ENCODE data around the gene ZSCAN20. TPM values are rescaled to one million over a fixed set of nuclear protein-coding genes. Genes with fewer than 3 reads are reported as not detected.

Gene ZSCAN20
- polyA plus RNA-seq, 1 donor from 2014 or later, result 3.3 TPM

GRCh38 chr1:33532250-33532649 is 59.8 kb downstream of the ZSCAN20 start:
- H3K9me3 ChIP-seq (ENCODE audit: low read length), result no peaks in the 10 kb centered on the region
- H3K4me3 ChIP-seq (ENCODE audit: low read length), result no peak overlapping the region
- H2AFZ ChIP-seq (ENCODE audit: low read depth, low read length), result no peak overlapping the region
- no peaks in the 10 kb centered on the region for H3K79me2 ChIP-seq (replicated peaks; ENCODE audit: insufficient read depth, low read length)
- H3K27ac ChIP-seq (ENCODE audit: low read length), result no peak overlapping the region
- no peak overlapping the region for H3K9ac ChIP-seq (ENCODE audit: low read length)
- H4K20me1 ChIP-seq (ENCODE audit: insufficient read depth), result no peaks in the 10 kb centered on the region
- H3K36me3 ChIP-seq (ENCODE audit: insufficient read depth, low read length), result peaks cover 6% of the 10 kb centered on the region
- H3K4me2 ChIP-seq (ENCODE audit: low read length), result no peak overlapping the region
- no peaks in the 10 kb centered on the region for H3K9me2 ChIP-seq (ENCODE audit: insufficient read depth, low read length)
- H3K27me3 ChIP-seq (ENCODE audit: insufficient read depth, low read depth, low read length), result no peaks in the 10 kb centered on the region
- TF ChIP-seq EP300 (conservative IDR thresholded peaks at IDR 0.05; ENCODE audit: poor library complexity, severe bottlenecking), result no peak
- TF ChIP-seq EZH2 (IDR thresholded peaks at IDR 0.05; ENCODE audit: borderline replicate concordance, insufficient read depth, low read length, poor library complexity, severe bottlenecking), result no peak
- TF ChIP-seq POLR2AphosphoS5 (IDR thresholded peaks at IDR 0.05), result no peak
- TF ChIP-seq SMC3 (conservative IDR thresholded peaks at IDR 0.05; ENCODE audit: poor library complexity), result no peak
- no peak for TF ChIP-seq REST (IDR thresholded peaks at IDR 0.05; ENCODE audit: borderline replicate concordance)
- no peak for TF ChIP-seq TAF1 (IDR thresholded peaks at IDR 0.05; ENCODE audit: low read depth)
- no peak for TF ChIP-seq RAD21 (conservative IDR thresholded peaks at IDR 0.05)
- TF ChIP-seq CTCF (IDR thresholded peaks at IDR 0.05; ENCODE audit: poor library complexity, severe bottlenecking), result no peak
- TF ChIP-seq MXI1 (conservative IDR thresholded peaks at IDR 0.05; ENCODE audit: poor library complexity, severe bottlenecking), result no peak
- no peaks in the 10 kb centered on the region for H3F3A ChIP-seq (ENCODE audit: insufficient read depth, low read length, poor library complexity, severe bottlenecking)

- no peaks in the 10 kb centered on the region for H4K20me1 ChIP-seq (ENCODE audit: insufficient read depth)
- H3K9ac ChIP-seq (ENCODE audit: low read length), result no peak overlapping the region
- no peaks in the 10 kb centered on the region for H3K9me2 ChIP-seq (ENCODE audit: insufficient read depth, low read length)
- H3K36me3 ChIP-seq (ENCODE audit: insufficient read depth, low read length), result peaks cover 6% of the 10 kb centered on the region
- H2AFZ ChIP-seq (ENCODE audit: low read depth, low read length), result no peak overlapping the region
- no peaks in the 10 kb centered on the region for H3K79me2 ChIP-seq (replicated peaks; ENCODE audit: insufficient read depth, low read length)
- H3K4me3 ChIP-seq (ENCODE audit: low read length), result no peak overlapping the region
- no peak overlapping the region for H3K27ac ChIP-seq (ENCODE audit: low read length)
- H3K9me3 ChIP-seq (ENCODE audit: low read length), result no peaks in the 10 kb centered on the region
- H3F3A ChIP-seq (ENCODE audit: insufficient read depth, low read length, poor library complexity, severe bottlenecking), result no peaks in the 10 kb centered on the region
- H3K27me3 ChIP-seq (ENCODE audit: insufficient read depth, low read depth, low read length), result no peaks in the 10 kb centered on the region
- H3K4me2 ChIP-seq (ENCODE audit: low read length), result no peak overlapping the region
- TF ChIP-seq RAD21 (conservative IDR thresholded peaks at IDR 0.05) (no peak), CTCF (IDR thresholded peaks at IDR 0.05; ENCODE audit: poor library complexity, severe bottlenecking) (no peak), EP300 (conservative IDR thresholded peaks at IDR 0.05; ENCODE audit: poor library complexity, severe bottlenecking) (no peak), TAF1 (IDR thresholded peaks at IDR 0.05; ENCODE audit: low read depth) (no peak), SMC3 (conservative IDR thresholded peaks at IDR 0.05; ENCODE audit: poor library complexity) (no peak), POLR2AphosphoS5 (IDR thresholded peaks at IDR 0.05) (no peak), REST (IDR thresholded peaks at IDR 0.05; ENCODE audit: borderline replicate concordance) (no peak), MXI1 (conservative IDR thresholded peaks at IDR 0.05; ENCODE audit: poor library complexity, severe bottlenecking) (no peak)
Measured at GRCh38 chr1:33532936-33533335, 60.5 kb downstream of the ZSCAN20 start.

Data from neural cell (in vitro differentiated cells).